HUES6 (cell line): ENCODE data around the gene CDKAL1.
A peak's percentile ranks its signal among the peaks of the same experiment; 100 is the strongest.

Experiments
- H3K27ac ChIP-seq: 2 replicates; pipeline ENCODE4 v1.7.0; 2013; ENCODE audit warnings: low read depth, mild to moderate bottlenecking, low read length, inconsistent platforms
- H3K27me3 ChIP-seq: 2 replicates; pipeline ENCODE4 v1.6.1; 2013; ENCODE audit warnings: low read length; ENCODE audit not compliant: control insufficient read depth, insufficient read depth
- H3K36me3 ChIP-seq: 2 replicates; pipeline ENCODE4 v1.6.1; 2013; ENCODE audit warnings: low read length; ENCODE audit not compliant: control insufficient read depth, insufficient read depth
- H3K4me1 ChIP-seq: 2 replicates; pipeline ENCODE4 v1.6.1; 2013; ENCODE audit warnings: low read length; ENCODE audit not compliant: control insufficient read depth, insufficient read depth
- H3K4me3 ChIP-seq: 2 replicates; pipeline ENCODE4 v1.5.1; 2013; ENCODE audit warnings: low read depth, low read length
- H3K9ac ChIP-seq: one replicate; pipeline ENCODE4 v1.6.1; 2013; ENCODE audit warnings: mild to moderate bottlenecking, low read length
- H3K9me3 ChIP-seq: 2 replicates; pipeline ENCODE4 v1.6.1; 2013; ENCODE audit warnings: low read depth, low read length; ENCODE audit not compliant: control insufficient read depth, insufficient read depth

CDKAL1 gene

DNA sequence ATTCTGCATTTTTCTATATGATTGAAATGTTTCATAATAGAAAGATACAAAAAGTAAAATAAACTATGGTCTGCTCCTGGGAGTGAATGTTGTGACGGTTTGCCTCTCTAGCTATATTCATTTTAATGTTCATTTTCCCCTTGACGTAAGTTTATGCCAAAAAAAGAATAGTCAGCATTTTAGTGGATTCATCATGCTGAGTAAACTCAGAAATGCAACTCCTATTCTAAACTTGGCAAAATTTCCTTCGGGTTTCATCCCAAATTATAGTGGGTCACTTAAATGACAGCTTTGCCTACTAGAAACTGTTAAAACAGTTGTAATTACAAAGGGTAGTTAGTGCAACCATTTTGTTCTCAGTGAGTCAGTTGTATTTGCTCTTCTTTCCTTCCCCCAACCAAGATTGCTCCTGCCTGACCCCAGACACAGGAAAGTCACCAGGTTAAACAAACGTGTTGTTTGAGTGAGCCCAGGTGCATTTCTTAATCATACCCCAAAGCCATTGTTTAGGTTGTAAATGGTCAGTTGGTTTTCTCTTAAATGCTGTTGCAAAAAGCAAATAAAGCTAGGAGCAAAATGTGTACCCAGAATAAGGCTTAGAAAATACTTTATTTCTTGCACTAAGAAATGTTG, 577.0 kb downstream of the CDKAL1 start:
- H3K9ac ChIP-seq, result no peak overlapping the region
- peaks cover 29% of the 10 kb centered on the region for H3K4me1 ChIP-seq
- H3K9me3 ChIP-seq, result no peaks in the 10 kb centered on the region
- peak overlapping the region; percentile 52 for H3K27ac ChIP-seq
- no peaks in the 10 kb centered on the region for H3K27me3 ChIP-seq
- H3K4me3 ChIP-seq, result no peak overlapping the region
- no peaks in the 10 kb centered on the region for H3K36me3 ChIP-seq

DNA sequence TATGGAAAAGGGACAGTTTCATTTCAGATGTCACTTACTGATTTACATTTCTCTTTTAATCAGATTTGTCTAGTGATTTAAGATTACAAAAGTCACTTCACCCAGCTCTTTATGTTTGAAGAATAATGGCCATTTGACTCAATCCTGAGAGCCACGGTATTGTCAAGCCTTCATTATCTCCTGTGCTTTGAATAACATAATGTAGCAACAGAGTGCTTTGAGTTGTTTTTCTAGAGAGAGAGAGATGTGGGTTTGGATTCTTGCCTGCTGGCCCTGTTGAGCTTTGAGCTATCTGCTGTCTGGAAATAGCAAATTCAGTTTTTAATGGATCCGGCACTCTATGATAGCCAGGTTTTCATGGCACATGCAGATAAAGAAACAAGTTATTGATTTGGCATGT, 580.9 kb downstream of the CDKAL1 start:
- Histone ChIP-seq H3K9me3 (no peaks in the 10 kb centered on the region), H3K27ac (no peak overlapping the region), H3K27me3 (no peaks in the 10 kb centered on the region), H3K4me1 (peaks cover 19% of the 10 kb centered on the region), H3K9ac (no peak overlapping the region), H3K4me3 (no peak overlapping the region), H3K36me3 (no peaks in the 10 kb centered on the region)

- Histone ChIP-seq H3K27ac (no peak overlapping the region), H3K9me3 (no peaks in the 10 kb centered on the region), H3K36me3 (no peaks in the 10 kb centered on the region), H3K4me1 (peaks cover 7% of the 10 kb centered on the region), H3K9ac (no peak overlapping the region), H3K4me3 (no peak overlapping the region), H3K27me3 (no peaks in the 10 kb centered on the region)
Observed at GRCh38 chr6:21116736-21117135, 582.5 kb downstream of the CDKAL1 start.

DNA sequence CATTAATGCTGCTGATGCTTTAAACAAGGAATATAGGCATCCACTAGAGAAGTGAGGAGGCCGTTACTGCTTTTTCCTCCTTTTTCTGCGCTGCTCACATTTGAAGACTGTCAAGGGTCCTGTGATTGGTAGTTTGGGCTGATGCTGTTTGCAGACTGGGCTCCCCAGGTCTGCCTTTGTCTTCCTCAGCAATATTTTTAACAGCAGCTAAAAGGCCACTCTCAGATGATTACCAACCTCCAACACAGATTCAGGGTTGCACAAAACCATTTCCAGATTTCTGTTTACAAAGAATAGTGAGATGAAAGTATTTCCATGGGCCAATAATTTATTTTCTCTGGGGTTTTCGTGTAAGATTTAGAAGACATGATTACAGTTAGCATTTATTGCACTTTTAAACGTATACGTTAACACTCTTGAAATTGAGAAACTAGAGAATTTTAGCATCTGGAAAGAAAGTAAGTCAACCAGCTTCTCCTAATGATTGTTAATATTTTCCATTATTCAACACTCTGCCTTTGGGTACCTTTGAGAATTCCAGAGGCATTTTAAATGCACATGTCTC, 584.0 kb downstream of the CDKAL1 start:
- H3K27ac ChIP-seq, result no peak overlapping the region
- no peaks in the 10 kb centered on the region for H3K36me3 ChIP-seq
- no peak overlapping the region for H3K9ac ChIP-seq
- no peaks in the 10 kb centered on the region for H3K4me1 ChIP-seq
- H3K4me3 ChIP-seq, result no peak overlapping the region
- H3K27me3 ChIP-seq, result no peaks in the 10 kb centered on the region
- H3K9me3 ChIP-seq, result no peaks in the 10 kb centered on the region

DNA sequence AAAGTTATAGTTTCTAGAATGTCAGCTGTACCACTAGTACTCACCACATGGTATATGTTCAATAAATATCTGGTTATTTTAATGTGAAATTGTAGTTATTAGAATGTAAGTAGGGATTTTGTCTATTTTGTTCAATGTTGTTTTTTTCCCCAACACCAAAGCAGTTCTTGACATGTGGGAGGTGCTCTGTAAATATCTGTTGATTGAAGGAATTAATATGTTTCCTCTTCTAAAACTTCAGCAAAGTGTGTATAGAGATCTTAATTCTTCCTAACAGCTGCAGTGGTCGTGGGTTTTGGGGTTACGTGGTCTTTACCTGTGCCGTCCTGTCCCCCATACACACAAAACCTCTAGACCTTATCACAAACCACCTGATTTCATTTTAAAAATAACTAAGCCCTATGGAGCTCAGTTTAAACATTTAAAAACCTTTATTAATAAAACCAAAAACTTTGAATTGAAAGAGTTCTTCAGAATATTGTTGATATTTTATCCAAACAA, 587.4 kb downstream of the CDKAL1 start:
- no peaks in the 10 kb centered on the region for H3K27me3 ChIP-seq
- H3K9me3 ChIP-seq, result no peaks in the 10 kb centered on the region
- H3K36me3 ChIP-seq, result no peaks in the 10 kb centered on the region
- H3K27ac ChIP-seq, result no peak overlapping the region
- no peak overlapping the region for H3K9ac ChIP-seq
- no peak overlapping the region for H3K4me3 ChIP-seq
- H3K4me1 ChIP-seq, result peaks cover 3% of the 10 kb centered on the region; the same call in 1 of the 2 replicates

DNA sequence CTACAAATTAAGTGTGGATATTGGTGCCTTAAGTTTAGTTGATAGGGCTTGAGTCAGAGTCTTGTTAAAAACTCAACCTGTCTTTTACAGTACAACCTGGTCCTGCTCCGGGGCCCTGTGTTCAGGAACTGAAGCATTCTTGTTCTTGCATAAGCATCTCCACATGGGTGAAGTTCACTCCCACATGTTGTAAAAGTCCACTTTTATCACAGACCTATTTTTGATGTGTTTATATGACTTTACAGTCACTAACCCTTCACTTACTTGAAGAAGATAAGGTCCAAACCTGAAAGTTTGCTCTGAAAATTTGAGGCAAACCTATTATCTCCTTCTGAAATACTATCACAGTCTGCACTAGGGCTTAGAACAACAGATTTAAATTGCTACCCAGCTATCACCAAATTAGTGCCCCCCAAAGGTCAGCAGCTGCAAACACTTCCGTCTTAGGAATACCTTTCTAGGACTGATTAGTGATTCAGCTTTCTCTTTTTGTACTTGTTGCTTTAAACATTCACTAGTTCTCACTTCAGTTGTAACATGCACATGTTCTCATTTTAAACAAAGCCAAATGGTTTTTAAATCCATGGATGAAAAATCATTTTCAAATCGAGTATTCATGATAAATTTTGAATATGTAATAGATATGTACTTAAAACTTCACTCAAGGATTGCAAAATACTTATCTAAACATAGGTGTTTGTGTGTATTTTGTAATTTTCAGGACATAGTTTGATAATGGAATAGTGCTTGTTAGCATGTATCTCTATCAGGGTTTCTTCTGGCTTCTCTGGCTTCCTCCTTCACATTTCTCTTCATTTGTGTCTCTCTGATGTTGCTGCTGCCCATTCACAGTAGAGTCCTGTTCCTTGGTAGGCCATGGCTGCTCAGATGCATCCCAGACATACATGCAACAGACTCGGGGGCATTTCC, 589.5 kb downstream of the CDKAL1 start:
- H3K36me3 ChIP-seq, result no peaks in the 10 kb centered on the region
- no peaks in the 10 kb centered on the region for H3K27me3 ChIP-seq
- H3K4me1 ChIP-seq, result peaks cover 3% of the 10 kb centered on the region; the same call in 1 of the 2 replicates
- no peaks in the 10 kb centered on the region for H3K9me3 ChIP-seq
- H3K4me3 ChIP-seq, result no peak overlapping the region
- no peak overlapping the region for H3K9ac ChIP-seq
- H3K27ac ChIP-seq, result no peak overlapping the region

DNA sequence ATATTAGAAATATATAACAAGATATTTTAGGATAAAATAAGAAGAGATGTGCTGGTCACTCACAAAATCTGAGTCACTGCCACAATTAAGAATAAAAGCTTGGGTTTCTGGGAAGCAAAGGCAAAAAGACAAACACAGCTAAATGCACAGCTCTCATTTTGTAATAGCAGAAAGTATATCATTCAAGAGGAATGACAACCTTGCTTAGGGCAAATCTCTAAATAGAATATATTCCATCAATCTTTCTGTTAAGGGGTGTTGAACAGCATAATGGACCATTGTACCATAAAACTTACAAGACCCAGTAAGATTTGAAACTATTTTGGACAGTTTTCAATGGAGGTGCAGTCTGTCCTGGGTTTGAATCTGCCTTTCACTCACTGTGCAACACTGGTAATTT, 594.3 kb downstream of the CDKAL1 start:
- Histone ChIP-seq H3K9ac (no peak overlapping the region), H3K9me3 (no peaks in the 10 kb centered on the region), H3K27me3 (no peaks in the 10 kb centered on the region), H3K4me1 (peaks cover 20% of the 10 kb centered on the region), H3K4me3 (no peak overlapping the region), H3K36me3 (no peaks in the 10 kb centered on the region), H3K27ac (no peak overlapping the region)

DNA sequence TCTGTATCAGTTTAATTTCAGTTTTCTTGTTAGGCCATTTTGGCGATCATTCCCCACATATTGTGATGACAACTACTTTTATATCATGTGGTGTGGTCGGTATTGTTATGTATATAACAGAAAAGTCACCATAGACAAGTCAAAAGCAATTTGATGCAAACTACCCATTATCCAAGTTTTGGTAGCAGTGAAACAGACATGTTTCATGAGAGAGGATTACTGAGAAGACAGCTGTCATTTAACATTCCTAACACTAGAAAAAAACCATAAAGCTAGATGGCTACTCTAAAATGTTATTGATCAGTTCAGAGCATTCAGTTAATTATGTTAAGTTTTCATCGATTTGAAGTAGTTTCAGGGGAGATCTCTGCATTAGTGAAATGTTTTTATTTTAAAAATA, 597.1 kb downstream of the CDKAL1 start:
- H3K4me3 ChIP-seq, result no peak overlapping the region
- no peaks in the 10 kb centered on the region for H3K36me3 ChIP-seq
- H3K4me1 ChIP-seq, result peaks cover 29% of the 10 kb centered on the region
- no peak overlapping the region for H3K9ac ChIP-seq
- no peaks in the 10 kb centered on the region for H3K9me3 ChIP-seq
- H3K27me3 ChIP-seq, result no peaks in the 10 kb centered on the region
- H3K27ac ChIP-seq, result no peak overlapping the region

GRCh38 chr6:21132446-21132845, 598.2 kb downstream of the CDKAL1 start:
- H3K4me1 ChIP-seq, result peaks cover 29% of the 10 kb centered on the region
- no peaks in the 10 kb centered on the region for H3K36me3 ChIP-seq
- no peaks in the 10 kb centered on the region for H3K9me3 ChIP-seq
- H3K27ac ChIP-seq, result no peak overlapping the region
- H3K4me3 ChIP-seq, result no peak overlapping the region
- no peaks in the 10 kb centered on the region for H3K27me3 ChIP-seq
- H3K9ac ChIP-seq, result no peak overlapping the region

DNA sequence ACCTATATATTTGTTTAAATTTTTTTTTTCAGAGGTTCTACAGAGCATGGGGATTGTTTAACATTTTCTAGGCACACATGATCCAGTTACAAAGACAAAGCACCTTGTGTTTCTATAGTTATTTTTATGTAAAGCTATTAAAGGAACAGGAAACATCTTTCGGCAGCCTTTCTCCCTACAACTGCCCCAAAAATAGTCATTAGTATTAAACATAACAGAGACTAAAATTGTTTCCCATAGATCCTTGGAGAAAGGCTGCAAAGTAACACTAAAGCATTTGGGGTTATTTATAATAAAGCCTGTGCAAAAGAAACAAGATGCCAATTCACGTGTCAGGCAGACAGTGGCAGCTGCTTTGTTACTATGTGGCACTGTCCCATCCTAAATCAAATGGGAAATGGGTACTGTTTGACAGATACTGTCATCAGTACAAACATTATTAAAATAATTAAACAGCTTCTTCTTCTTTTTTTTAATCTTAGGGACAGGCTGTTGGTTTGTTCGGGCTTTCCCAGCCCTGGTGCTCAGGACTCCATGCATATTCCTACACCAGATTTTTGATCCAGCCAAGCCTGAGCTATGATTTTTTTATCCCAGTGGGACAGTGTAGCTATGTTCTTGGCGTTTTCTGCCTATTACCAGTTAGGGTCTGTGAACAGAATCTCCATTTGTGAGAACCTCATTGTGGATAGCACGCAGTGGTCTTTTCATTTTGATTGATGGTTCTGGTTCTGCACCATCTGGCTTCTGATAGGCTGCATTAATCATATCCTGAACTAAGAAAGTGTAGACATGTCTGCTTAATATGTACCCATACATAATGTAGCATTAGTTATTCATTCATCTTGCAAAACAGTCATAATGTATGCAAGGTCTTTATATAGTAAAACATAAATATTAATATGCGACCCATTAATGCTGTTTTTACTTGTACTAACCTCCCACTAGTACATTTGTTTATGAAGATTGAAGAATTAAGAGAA, 598.9 kb downstream of the CDKAL1 start:
- H3K9me3 ChIP-seq, result no peaks in the 10 kb centered on the region
- H3K9ac ChIP-seq, result no peak overlapping the region
- no peaks in the 10 kb centered on the region for H3K27me3 ChIP-seq
- no peak overlapping the region for H3K4me3 ChIP-seq
- no peak overlapping the region for H3K27ac ChIP-seq
- H3K36me3 ChIP-seq, result no peaks in the 10 kb centered on the region
- H3K4me1 ChIP-seq, result peaks cover 35% of the 10 kb centered on the region
